GM13976 (cell line): Measurements from ENCODE around the gene IL13RA2.

Experiments
- DNase-seq: peaks from one replicate; pipeline ENCODE4 v3.0.0; 2012; ENCODE audit warnings: low spot score
- in situ Hi-C: fragments of 300-500 bp; cut with MboI; formaldehyde crosslinking; loops from one replicate; pipeline ENCODE4 v1.12.0; 2022; ENCODE audit warnings: low sequenced_read_pairs, mixed read lengths, inconsistent platforms; ENCODE audit not compliant: unreplicated experiment
- TF ChIP-seq, protein P1 (sequence below): IDR thresholded peaks from 2 replicates; pipeline ENCODE4 v1.5.1; 2012; ENCODE audit warnings: borderline replicate concordance, mild to moderate bottlenecking; ENCODE audit not compliant: insufficient read depth; ENCODE audit errors: extremely low read depth, missing control alignments, control extremely low read depth

The IL13RA2 gene

DNA sequence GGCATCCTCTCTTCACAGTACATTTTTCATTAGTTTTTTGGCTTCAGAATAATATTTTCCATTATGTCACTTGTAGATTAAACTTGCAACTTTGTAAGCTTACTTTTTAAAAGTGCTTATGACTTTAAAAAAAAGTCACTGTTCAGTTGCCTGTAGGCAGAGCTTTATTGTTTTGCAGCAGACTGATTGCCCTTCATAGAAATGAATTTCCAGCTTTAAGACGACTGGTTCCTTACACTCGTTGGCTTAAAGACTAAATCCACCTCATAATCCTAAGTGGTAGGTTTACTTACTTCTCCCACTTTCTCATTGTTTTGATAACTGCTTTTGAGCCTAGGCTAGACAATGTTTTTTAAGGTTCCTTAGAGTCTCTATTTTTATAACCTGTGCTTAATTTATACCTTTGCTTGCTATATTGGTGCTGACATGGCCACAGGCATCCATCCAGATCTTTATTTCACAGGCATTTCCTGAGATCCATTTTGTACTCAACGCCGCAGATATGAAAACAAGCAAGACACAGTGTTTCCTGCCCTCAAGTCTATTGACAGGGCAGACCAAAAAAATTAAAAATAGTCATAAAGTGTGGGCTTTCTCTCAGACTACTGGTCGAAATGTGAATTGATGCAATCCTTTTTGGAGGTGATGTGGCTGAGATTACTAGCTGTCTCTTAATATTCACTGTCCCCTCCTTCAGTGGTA, 12.6 kb upstream of the IL13RA2 start:
- DNase-seq = no peak
- in situ Hi-C loops = no loop called here
- TF ChIP-seq, protein P1, sequence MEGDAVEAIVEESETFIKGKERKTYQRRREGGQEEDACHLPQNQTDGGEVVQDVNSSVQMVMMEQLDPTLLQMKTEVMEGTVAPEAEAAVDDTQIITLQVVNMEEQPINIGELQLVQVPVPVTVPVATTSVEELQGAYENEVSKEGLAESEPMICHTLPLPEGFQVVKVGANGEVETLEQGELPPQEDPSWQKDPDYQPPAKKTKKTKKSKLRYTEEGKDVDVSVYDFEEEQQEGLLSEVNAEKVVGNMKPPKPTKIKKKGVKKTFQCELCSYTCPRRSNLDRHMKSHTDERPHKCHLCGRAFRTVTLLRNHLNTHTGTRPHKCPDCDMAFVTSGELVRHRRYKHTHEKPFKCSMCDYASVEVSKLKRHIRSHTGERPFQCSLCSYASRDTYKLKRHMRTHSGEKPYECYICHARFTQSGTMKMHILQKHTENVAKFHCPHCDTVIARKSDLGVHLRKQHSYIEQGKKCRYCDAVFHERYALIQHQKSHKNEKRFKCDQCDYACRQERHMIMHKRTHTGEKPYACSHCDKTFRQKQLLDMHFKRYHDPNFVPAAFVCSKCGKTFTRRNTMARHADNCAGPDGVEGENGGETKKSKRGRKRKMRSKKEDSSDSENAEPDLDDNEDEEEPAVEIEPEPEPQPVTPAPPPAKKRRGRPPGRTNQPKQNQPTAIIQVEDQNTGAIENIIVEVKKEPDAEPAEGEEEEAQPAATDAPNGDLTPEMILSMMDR = no peak

DNA sequence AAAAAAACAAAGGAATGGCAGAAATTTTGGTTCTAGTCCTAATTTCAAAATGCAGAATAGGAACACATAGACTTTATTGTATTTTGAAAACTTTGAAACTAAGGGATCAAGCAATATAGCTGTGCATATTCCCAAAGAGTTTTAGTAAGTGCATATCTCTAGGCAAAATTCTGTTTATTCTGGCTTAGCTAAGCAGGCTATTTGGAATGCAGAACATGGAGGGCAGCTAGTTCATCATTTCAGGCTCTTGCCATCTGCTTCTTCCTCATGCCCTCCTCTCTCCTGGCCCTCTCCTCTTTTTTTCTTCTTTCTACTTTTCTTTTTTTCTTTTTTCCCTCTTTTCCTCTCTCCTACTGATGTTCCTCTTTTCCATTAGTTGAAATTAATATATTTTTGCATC, 12.0 kb upstream of the IL13RA2 start:
- TF ChIP-seq, protein P1 = no peak
- in situ Hi-C loops = no loop called here
- no peak for DNase-seq

DNA sequence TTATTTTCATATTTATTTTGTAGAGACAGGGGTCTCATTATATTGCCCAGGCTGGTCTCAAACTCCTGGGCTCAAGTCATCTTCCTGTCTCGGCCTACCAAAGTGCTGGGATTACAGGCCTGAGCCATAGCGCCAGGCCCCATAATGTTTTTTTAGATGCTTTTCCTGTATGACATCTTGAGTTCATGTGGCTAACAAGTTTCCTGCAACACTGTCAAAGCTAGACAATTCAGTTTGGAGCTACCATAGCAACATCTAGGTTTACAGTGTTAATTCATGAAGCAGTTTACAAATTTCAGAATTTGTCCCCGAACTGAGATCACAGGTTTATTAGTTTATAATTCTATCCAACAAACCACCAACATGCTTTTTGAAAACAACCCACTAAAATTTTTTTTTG, 6.4 kb upstream of the IL13RA2 start:
- no peak for DNase-seq
- TF ChIP-seq, protein P1 = no peak
- in situ Hi-C loops = no loop called here

DNA sequence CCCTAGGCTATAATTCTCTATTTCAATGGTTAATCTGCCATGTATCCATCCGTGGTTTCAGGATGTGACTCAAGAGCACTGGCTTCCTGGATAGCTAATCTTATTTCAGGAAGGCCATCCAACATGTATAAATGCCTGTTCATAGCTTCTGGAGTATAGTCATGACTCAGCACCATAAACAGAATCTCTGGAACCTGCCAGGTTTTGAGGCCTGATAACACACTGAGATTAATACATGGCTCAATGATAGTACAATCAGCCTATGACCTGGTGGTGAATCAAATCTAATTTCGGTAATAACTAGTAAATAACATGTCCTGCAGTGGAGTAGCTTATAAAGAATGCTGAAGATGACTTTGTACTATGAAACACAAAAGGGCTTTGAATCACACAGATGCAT, 5.7 kb upstream of the IL13RA2 start:
- in situ Hi-C loops = no loop called here
- TF ChIP-seq, protein P1 = no peak
- DNase-seq = no peak

DNA sequence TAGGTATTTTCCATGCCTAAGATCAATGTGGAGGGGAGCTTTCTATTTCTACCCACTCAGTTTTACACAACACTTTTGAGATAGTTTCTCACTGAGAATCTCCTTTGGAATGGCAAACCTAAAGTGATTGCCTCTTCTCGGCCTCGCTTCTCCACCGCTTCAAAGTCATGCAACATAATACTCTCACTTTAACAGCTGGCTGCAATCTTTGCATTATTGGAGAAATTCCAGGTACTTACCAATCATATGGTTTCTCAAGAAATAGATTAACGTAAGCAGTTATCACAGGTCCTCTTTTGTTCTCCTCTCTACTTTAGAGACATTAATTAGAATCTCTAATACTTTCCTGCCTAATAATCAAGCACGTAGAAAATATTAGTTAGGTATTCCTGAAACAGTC, 3.7 kb upstream of the IL13RA2 start:
- TF ChIP-seq, protein P1 = no peak
- in situ Hi-C loops = no loop called here

DNA sequence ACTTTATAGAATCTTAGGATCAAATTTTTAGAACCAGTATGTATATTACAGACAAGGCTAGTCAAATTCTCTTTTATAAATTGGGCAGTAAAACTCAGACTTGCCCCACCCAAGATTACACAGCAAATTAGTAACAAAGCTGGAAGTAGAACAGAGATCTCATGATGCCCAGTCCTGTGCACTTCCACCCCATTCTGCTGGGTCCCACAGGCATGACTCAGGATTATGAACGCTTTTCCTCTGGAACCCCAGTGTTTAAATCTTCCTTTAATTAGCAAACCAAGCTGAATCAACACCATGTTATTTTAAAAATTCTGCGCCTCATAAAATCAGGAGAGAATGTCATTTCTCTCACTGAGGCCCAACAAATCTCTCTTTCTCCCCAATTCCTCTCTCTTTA, 1.5 kb upstream of the IL13RA2 start:
- in situ Hi-C loops = no loop called here
- no peak for DNase-seq
- TF ChIP-seq, protein P1 = no peak

More for the DNA sequence above, 3.7 kb upstream of the IL13RA2 start:
- DNase-seq = no peak

DNA sequence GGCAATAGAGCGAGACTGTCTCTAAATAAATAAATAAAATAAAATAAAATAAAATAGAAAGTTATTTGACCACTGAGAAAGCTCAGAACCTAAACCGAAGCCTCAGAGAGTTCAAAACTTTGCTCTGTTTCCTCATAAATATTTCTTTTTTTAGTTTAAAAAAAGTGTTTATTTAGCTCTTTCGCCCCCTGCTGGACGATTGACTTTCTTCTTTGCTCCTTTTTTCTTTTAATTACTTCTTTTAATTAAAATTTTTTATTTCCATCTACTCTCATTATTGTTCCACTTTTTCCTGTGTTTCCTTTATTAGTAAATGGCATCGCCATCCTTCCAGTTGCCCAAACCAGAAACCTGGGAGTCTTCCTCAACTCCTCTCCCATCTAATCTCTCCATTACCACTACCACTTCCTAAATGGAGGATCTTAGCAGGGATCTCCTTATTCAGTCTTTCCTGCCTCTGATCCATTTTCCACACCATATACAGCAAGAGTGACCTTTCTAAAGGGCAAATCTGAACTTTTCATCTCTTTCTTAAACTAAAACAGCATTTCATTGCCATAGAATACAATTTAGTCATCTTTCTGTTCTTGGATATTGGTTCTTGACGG, 728 bp upstream of the IL13RA2 start:
- in situ Hi-C loops = no loop called here
- no peak for DNase-seq
- TF ChIP-seq, protein P1 = no peak
